SU-DHL-6 (cell line): ENCODE results near the gene HSPB8.

Experiments
- H2AFZ ChIP-seq: fragments of 200-600 bp; sonication (generic); 2 replicates; pipeline ENCODE4 v1.6.1; 2014; ENCODE audit warnings: low read depth, mild to moderate bottlenecking, moderate library complexity, mixed read lengths, antibody characterized with exemption, low read length; ENCODE audit not compliant: severe bottlenecking
- H3F3A ChIP-seq: fragments of 200-600 bp; shearing (Covaris generic); 2 replicates; pipeline ENCODE4 v1.6.0; 2016; ENCODE audit warnings: antibody characterized with exemption, mild to moderate bottlenecking; ENCODE audit not compliant: insufficient read depth
- H3K27ac ChIP-seq: fragments of 200-600 bp; sonication (generic); 2 replicates; pipeline ENCODE4 v1.5.1; 2016; ENCODE audit warnings: low read depth, mild to moderate bottlenecking, low read length, moderate library complexity, mixed read lengths
- H3K27me3 ChIP-seq: fragments of 200-600 bp; sonication (generic), shearing (Covaris generic); 2 replicates; pipeline ENCODE4 v1.6.0; 2014; ENCODE audit warnings: mild to moderate bottlenecking, low read length
- H3K36me3 ChIP-seq: fragments of 200-600 bp; sonication (generic); 2 replicates; pipeline ENCODE4 v1.6.1; 2014; ENCODE audit warnings: mild to moderate bottlenecking, low read length, mixed read lengths
- H3K4me2 ChIP-seq: fragments of 300-600, 200-600 bp; shearing (Covaris generic), sonication (generic); 2 replicates; pipeline ENCODE4 v1.6.0; 2014; ENCODE audit warnings: low read length, low read depth, mild to moderate bottlenecking; ENCODE audit not compliant: poor library complexity, severe bottlenecking
- H3K4me3 ChIP-seq: fragments of 200-600 bp; sonication (generic); 2 replicates; pipeline ENCODE4 v1.5.1; 2014; ENCODE audit warnings: antibody characterized with exemption, low read length, mild to moderate bottlenecking, mixed read lengths; ENCODE audit not compliant: insufficient read depth, poor library complexity, severe bottlenecking
- H3K79me2 ChIP-seq: fragments of 200-600 bp; sonication (generic); 2 replicates; pipeline ENCODE4 v1.6.1; 2014; ENCODE audit warnings: mild to moderate bottlenecking, low read length, moderate library complexity; ENCODE audit not compliant: insufficient read depth
- H3K9ac ChIP-seq: fragments of 200-600 bp; sonication (generic); 2 replicates; pipeline ENCODE4 v1.7.0; 2014; ENCODE audit warnings: mild to moderate bottlenecking, low read length
- H3K9me2 ChIP-seq: fragments of 200-600 bp; sonication (generic); replicated peaks from 2 replicates; pipeline ENCODE4 v1.6.1; 2014; ENCODE audit warnings: low read length; ENCODE audit not compliant: insufficient read depth
- H3K9me3 ChIP-seq: fragments of 200-600 bp; sonication (generic); 2 replicates; pipeline ENCODE4 v1.6.1; 2014; ENCODE audit warnings: low read length, mixed read lengths; ENCODE audit not compliant: insufficient read depth
- H4K20me1 ChIP-seq: fragments of 200-600 bp; sonication (generic); 2 replicates; pipeline ENCODE4 v1.6.1; 2014; ENCODE audit warnings: low read depth, mild to moderate bottlenecking, antibody characterized with exemption, low read length, moderate library complexity, mixed read lengths
- EZH2phosphoT487 ChIP-seq: fragments of 200-600 bp; sonication (generic), shearing (Covaris generic); conservative IDR thresholded peaks from 2 replicates; pipeline ENCODE4 v1.6.1; 2018; ENCODE audit warnings: mild to moderate bottlenecking, antibody characterized with exemption, low read length, moderate library complexity, mixed read lengths
- TF ChIP-seq, protein P1 (sequence below): fragments of 200-600 bp; sonication (generic); IDR thresholded peaks from one replicate; pipeline ENCODE4 v1.5.1; 2017; ENCODE audit warnings: antibody characterized with exemption, mild to moderate bottlenecking, low read length, moderate library complexity; ENCODE audit not compliant: insufficient read depth, poor library complexity, severe bottlenecking

HSPB8 gene

GRCh38 chr12:119158402-119158801 is 20.3 kb upstream of the HSPB8 start:
- no peak for TF ChIP-seq EZH2phosphoT487
- TF ChIP-seq, protein P1, sequence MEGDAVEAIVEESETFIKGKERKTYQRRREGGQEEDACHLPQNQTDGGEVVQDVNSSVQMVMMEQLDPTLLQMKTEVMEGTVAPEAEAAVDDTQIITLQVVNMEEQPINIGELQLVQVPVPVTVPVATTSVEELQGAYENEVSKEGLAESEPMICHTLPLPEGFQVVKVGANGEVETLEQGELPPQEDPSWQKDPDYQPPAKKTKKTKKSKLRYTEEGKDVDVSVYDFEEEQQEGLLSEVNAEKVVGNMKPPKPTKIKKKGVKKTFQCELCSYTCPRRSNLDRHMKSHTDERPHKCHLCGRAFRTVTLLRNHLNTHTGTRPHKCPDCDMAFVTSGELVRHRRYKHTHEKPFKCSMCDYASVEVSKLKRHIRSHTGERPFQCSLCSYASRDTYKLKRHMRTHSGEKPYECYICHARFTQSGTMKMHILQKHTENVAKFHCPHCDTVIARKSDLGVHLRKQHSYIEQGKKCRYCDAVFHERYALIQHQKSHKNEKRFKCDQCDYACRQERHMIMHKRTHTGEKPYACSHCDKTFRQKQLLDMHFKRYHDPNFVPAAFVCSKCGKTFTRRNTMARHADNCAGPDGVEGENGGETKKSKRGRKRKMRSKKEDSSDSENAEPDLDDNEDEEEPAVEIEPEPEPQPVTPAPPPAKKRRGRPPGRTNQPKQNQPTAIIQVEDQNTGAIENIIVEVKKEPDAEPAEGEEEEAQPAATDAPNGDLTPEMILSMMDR, result no peak
- Histone ChIP-seq H3K79me2 (no peaks in the 10 kb centered on the region), H3K9ac (no peak overlapping the region), H3K9me3 (no peaks in the 10 kb centered on the region), H3F3A (no peaks in the 10 kb centered on the region), H3K4me3 (no peak overlapping the region), H3K9me2 (no peaks in the 10 kb centered on the region), H3K36me3 (no peaks in the 10 kb centered on the region), H4K20me1 (no peaks in the 10 kb centered on the region), H3K4me2 (no peak overlapping the region), H2AFZ (no peak overlapping the region), H3K27me3 (no peaks in the 10 kb centered on the region), H3K27ac (no peak overlapping the region)

GRCh38 chr12:119159844-119160243 is 18.9 kb upstream of the HSPB8 start:
- H3K9ac ChIP-seq, result no peak overlapping the region
- no peaks in the 10 kb centered on the region for H3F3A ChIP-seq
- no peaks in the 10 kb centered on the region for H3K9me2 ChIP-seq
- no peaks in the 10 kb centered on the region for H3K36me3 ChIP-seq
- H3K4me3 ChIP-seq, result no peak overlapping the region
- no peak overlapping the region for H3K27ac ChIP-seq
- H3K79me2 ChIP-seq, result no peaks in the 10 kb centered on the region
- H4K20me1 ChIP-seq, result no peaks in the 10 kb centered on the region
- TF ChIP-seq EZH2phosphoT487, result no peak
- TF ChIP-seq, protein P1, result no peak
- no peak overlapping the region for H3K4me2 ChIP-seq
- H2AFZ ChIP-seq, result no peak overlapping the region
- H3K27me3 ChIP-seq, result no peaks in the 10 kb centered on the region
- H3K9me3 ChIP-seq, result no peaks in the 10 kb centered on the region

- TF ChIP-seq EZH2phosphoT487, result no peak
- TF ChIP-seq, protein P1, result no peak
These were observed 10.8 kb upstream of the HSPB8 start for GRCh38 chr12:119167902-119168301.

GRCh38 chr12:119168721-119169120 is 10.0 kb upstream of the HSPB8 start:
- Histone ChIP-seq H3K9me2 (no peaks in the 10 kb centered on the region), H3K4me2 (no peak overlapping the region), H2AFZ (no peak overlapping the region), H3F3A (no peaks in the 10 kb centered on the region), H3K9ac (no peak overlapping the region), H3K4me3 (no peak overlapping the region), H3K36me3 (no peaks in the 10 kb centered on the region), H3K27me3 (no peaks in the 10 kb centered on the region), H3K79me2 (no peaks in the 10 kb centered on the region), H3K9me3 (no peaks in the 10 kb centered on the region), H3K27ac (no peak overlapping the region), H4K20me1 (no peaks in the 10 kb centered on the region)
- no peak for TF ChIP-seq EZH2phosphoT487
- TF ChIP-seq, protein P1, result no peak

More at GRCh38 chr12:119167902-119168301, 10.8 kb upstream of the HSPB8 start:
- Histone ChIP-seq H3K79me2 (no peaks in the 10 kb centered on the region), H3K27ac (no peak overlapping the region), H3K27me3 (no peaks in the 10 kb centered on the region), H3K9me2 (no peaks in the 10 kb centered on the region), H3K9me3 (no peaks in the 10 kb centered on the region), H3K9ac (no peak overlapping the region), H3K4me3 (no peak overlapping the region), H3F3A (no peaks in the 10 kb centered on the region), H2AFZ (no peak overlapping the region), H3K36me3 (no peaks in the 10 kb centered on the region), H3K4me2 (no peak overlapping the region), H4K20me1 (no peaks in the 10 kb centered on the region)
